Hippocampal formation (tissue), 2 donors: Measurements from ENCODE around the gene SERPINB4.
"Not testable (repeated sequence)": the region's sequence is repeated elsewhere in the genome, so short reads cannot be mapped to it uniquely, and the experiment has no call there.

Experiments used
- DNase-seq, 2 donors: peaks; one replicate each; lab custom pipeline; 2025; lab: John Stamatoyannopoulos, UW

Gene SERPINB4

GRCh38 chr18:63644142-63644541, at the start of gene SERPINB4:
TSS of gene SERPINB4 (minus strand) at chr18:63644256. CDS start at chr18:63643577, 679 bp downstream.
- not testable (repeated sequence) for DNase-seq

- DNase-seq: no peak
These were observed 45.0 kb upstream of the SERPINB4 start for GRCh38 chr18:63689064-63689463.

GRCh38 chr18:63686871-63687270, 42.8 kb upstream of the SERPINB4 start:
- DNase-seq: no peak

GRCh38 chr18:63684718-63685117, 40.7 kb upstream of the SERPINB4 start:
- no peak for DNase-seq

GRCh38 chr18:63683890-63684289, 39.8 kb upstream of the SERPINB4 start:
- DNase-seq: no peak

GRCh38 chr18:63683152-63683551, 39.1 kb upstream of the SERPINB4 start:
- no peak for DNase-seq

GRCh38 chr18:63681449-63682340, 37.6 kb upstream of the SERPINB4 start:
- DNase-seq: no peak

GRCh38 chr18:63679820-63680606, 36.0 kb upstream of the SERPINB4 start:
- no peak for DNase-seq

- DNase-seq: no peak
These were observed 33.6 kb upstream of the SERPINB4 start for GRCh38 chr18:63677500-63678225.

- no peak for DNase-seq
These were observed 32.7 kb upstream of the SERPINB4 start for GRCh38 chr18:63676526-63677323.

- no peak for DNase-seq
These were observed 20.5 kb upstream of the SERPINB4 start for GRCh38 chr18:63664571-63664970.

GRCh38 chr18:63661750-63662149, 17.7 kb upstream of the SERPINB4 start, which contains the start of gene SERPINB3:
TSS of gene SERPINB3 (minus strand) at chr18:63661893. CDS start at chr18:63661216, 677 bp downstream.
- not testable (repeated sequence) for DNase-seq

- DNase-seq: not testable (repeated sequence)
These were observed 14.9 kb upstream of the SERPINB4 start for GRCh38 chr18:63658920-63659319.

- not testable (repeated sequence) for DNase-seq
These were observed 6.2 kb upstream of the SERPINB4 start for GRCh38 chr18:63650271-63650670.

- no peak for DNase-seq
These were observed 4.2 kb upstream of the SERPINB4 start for GRCh38 chr18:63648241-63648640.

- no peak for DNase-seq
These were observed 2.9 kb upstream of the SERPINB4 start for GRCh38 chr18:63646936-63647335.

- not testable (repeated sequence) for DNase-seq
These were observed 638 bp upstream of the SERPINB4 start for GRCh38 chr18:63644694-63645093.

- not testable (repeated sequence) for DNase-seq
These were observed 1.2 kb downstream of the SERPINB4 start for GRCh38 chr18:63642668-63643356.

- not testable (repeated sequence) for DNase-seq
These were observed 2.8 kb downstream of the SERPINB4 start for GRCh38 chr18:63641157-63641680.

- DNase-seq: no peak
These were observed 6.4 kb downstream of the SERPINB4 start for GRCh38 chr18:63637703-63638102.
